ENCODE measurements around the gene PHEX. TPM values are rescaled to one million over a fixed set of nuclear protein-coding genes. Genes with fewer than 3 reads are reported as not detected.

The PHEX gene
- total RNA-seq, 2 donors from 2014 or later = 0.24 to 0.37 TPM

- H3K9me3 Mint-ChIP-seq = no peaks in the 10 kb centered on the region
- peak; percentile 86 for DNase-seq
- H3K27me3 Mint-ChIP-seq (ENCODE audit: insufficient read depth) = no peaks in the 10 kb centered on the region
- H3K4me3 Mint-ChIP-seq = no peak overlapping the region
- WGBS, 2 experiments (ENCODE audit: insufficient coverage in 1 of 2, insufficient read length in 1 of 2) = 28% methylated on average over 6 of the region's 7 CpGs; no CpG with 5 or more reads in 1 of the 2 experiments
- H3K27ac Mint-ChIP-seq = no peak overlapping the region
- H3K36me3 Mint-ChIP-seq (ENCODE audit: low read depth) = no peaks in the 10 kb centered on the region
- Histone ChIP-seq H3K27ac (ENCODE audit: low read depth, low read length) (no peak overlapping the region), H3K4me1 (ENCODE audit: control insufficient read depth, insufficient read depth, low read length) (no peaks in the 10 kb centered on the region), H3K9me3 (ENCODE audit: control insufficient read depth, low read length) (no peaks in the 10 kb centered on the region), H3K27me3 (ENCODE audit: control insufficient read depth, insufficient read depth, low read length, poor library complexity, severe bottlenecking) (no peaks in the 10 kb centered on the region), H3K36me3 (ENCODE audit: control insufficient read depth, insufficient read depth, low read length) (no peaks in the 10 kb centered on the region), H3K4me3 (ENCODE audit: low read length) (no peak overlapping the region), H3K9ac (ENCODE audit: extremely low read depth, low read length, poor library complexity, severe bottlenecking) (no peak overlapping the region)
- H3K4me1 Mint-ChIP-seq = peaks cover 2% of the 10 kb centered on the region
- TF ChIP-seq CTCF (conservative IDR thresholded peaks at IDR 0.05) = peak; percentile 97
Observed at GRCh38 chrX:22081475-22082092, 49.5 kb downstream of the PHEX start.

GRCh38 chrX:22086003-22086402 is 53.9 kb downstream of the PHEX start:
- 92% methylated on average over 2 to 4 of the region's 4 CpGs for WGBS, 2 experiments (ENCODE audit: insufficient coverage in 1 of 2, insufficient read length in 1 of 2)
- no peak for TF ChIP-seq CTCF (conservative IDR thresholded peaks at IDR 0.05)
- DNase-seq = no peak
- no peaks in the 10 kb centered on the region for H3K9me3 ChIP-seq (ENCODE audit: control insufficient read depth, low read length)
- H3K27me3 ChIP-seq (ENCODE audit: control insufficient read depth, insufficient read depth, low read length, poor library complexity, severe bottlenecking) = no peaks in the 10 kb centered on the region
- no peaks in the 10 kb centered on the region for H3K36me3 ChIP-seq (ENCODE audit: control insufficient read depth, insufficient read depth, low read length)
- Mint-ChIP-seq H3K4me1 (peaks cover 2% of the 10 kb centered on the region), H3K9me3 (no peaks in the 10 kb centered on the region), H3K27ac (no peak overlapping the region), H3K4me3 (no peak overlapping the region), H3K27me3 (ENCODE audit: insufficient read depth) (no peaks in the 10 kb centered on the region), H3K36me3 (ENCODE audit: low read depth) (no peaks in the 10 kb centered on the region)
- no peak overlapping the region for H3K27ac ChIP-seq (ENCODE audit: low read depth, low read length)
- no peak overlapping the region for H3K4me3 ChIP-seq (ENCODE audit: low read length)
- no peaks in the 10 kb centered on the region for H3K4me1 ChIP-seq (ENCODE audit: control insufficient read depth, insufficient read depth, low read length)
- no peak overlapping the region for H3K9ac ChIP-seq (ENCODE audit: extremely low read depth, low read length, poor library complexity, severe bottlenecking)

- H3K27me3 Mint-ChIP-seq (ENCODE audit: insufficient read depth) = no peaks in the 10 kb centered on the region
- Histone ChIP-seq H3K4me3 (ENCODE audit: low read length) (no peak overlapping the region), H3K36me3 (ENCODE audit: control insufficient read depth, insufficient read depth, low read length) (no peaks in the 10 kb centered on the region), H3K9me3 (ENCODE audit: control insufficient read depth, low read length) (no peaks in the 10 kb centered on the region), H3K27ac (ENCODE audit: low read depth, low read length) (no peak overlapping the region), H3K9ac (ENCODE audit: extremely low read depth, low read length, poor library complexity, severe bottlenecking) (no peak overlapping the region), H3K27me3 (ENCODE audit: control insufficient read depth, insufficient read depth, low read length, poor library complexity, severe bottlenecking) (no peaks in the 10 kb centered on the region), H3K4me1 (ENCODE audit: control insufficient read depth, insufficient read depth, low read length) (no peaks in the 10 kb centered on the region)
- WGBS, 2 experiments (ENCODE audit: insufficient coverage in 1 of 2, insufficient read length in 1 of 2) = 90% methylated on average over 2 of the region's 3 CpGs; no CpG with 5 or more reads in 1 of the 2 experiments
- no peak for DNase-seq
- no peaks in the 10 kb centered on the region for H3K4me1 Mint-ChIP-seq
- TF ChIP-seq CTCF (conservative IDR thresholded peaks at IDR 0.05) = no peak
- no peaks in the 10 kb centered on the region for H3K36me3 Mint-ChIP-seq (ENCODE audit: low read depth)
- H3K9me3 Mint-ChIP-seq = no peaks in the 10 kb centered on the region
- H3K4me3 Mint-ChIP-seq = no peak overlapping the region
- H3K27ac Mint-ChIP-seq = no peak overlapping the region
Observed at GRCh38 chrX:22087011-22087557, 55.0 kb downstream of the PHEX start.

Data from endodermal cell (in vitro differentiated cells).